Heart right ventricle (tissue), 16 donors: ENCODE results near the gene NDUFA8. TPM values are rescaled to one million over a fixed set of nuclear protein-coding genes. Genes with fewer than 3 reads are reported as not detected.

ENCODE experiments used
- ATAC-seq, 8 donors: fragments of 200-7000 bp; cut with Tn5 transposase; one replicate each; pipeline ENCODE4 v1.9.1; 2020; ENCODE audit warnings: mild to moderate bottlenecking in 8 of 8, moderate library complexity in 8 of 8, moderate number of reproducible peaks in 1 of 8
- DNase-seq, 2 donors: peaks; one replicate each; pipeline ENCODE4 v3.0.0-alpha.2; 2020
- H3K27ac ChIP-seq, 10 donors: fragments of 200-600 bp; sonication (generic) in 2 of 10; one replicate each; pipeline versions ENCODE4 v1.5.0 to v1.8.0; 2020 to 2022; ENCODE audit warnings: mild to moderate bottlenecking in 3 of 10
- H3K27me3 ChIP-seq, 7 donors: fragments of 200-600 bp; one replicate each; pipeline ENCODE4 v1.8.0; 2021 to 2022; ENCODE audit warnings: mild to moderate bottlenecking in 2 of 7
- H3K36me3 ChIP-seq, 9 donors: fragments of 200-600 bp; sonication (generic) in 1 of 9; one replicate each; pipeline versions ENCODE4 v1.5.0 to v1.8.0; 2020 to 2022; ENCODE audit warnings: mild to moderate bottlenecking in 2 of 9
- H3K4me1 ChIP-seq, 9 donors: fragments of 200-600 bp; sonication (generic) in 1 of 9; one replicate each; pipeline versions ENCODE4 v1.5.0 to v1.8.0; 2020 to 2022; ENCODE audit warnings: mild to moderate bottlenecking in 4 of 9
- H3K4me3 ChIP-seq, 10 donors: fragments of 200-600 bp; sonication (generic) in 2 of 10; one replicate each; pipeline versions ENCODE4 v1.5.0 to v1.8.0; 2020 to 2022; ENCODE audit warnings: mild to moderate bottlenecking in 7 of 10, moderate library complexity in 2 of 10
- H3K9me3 ChIP-seq, 11 donors: fragments of 200-600 bp in 10 of 11; sonication (generic) in 2 of 11; one replicate each; pipeline versions ENCODE4 v1.5.0 to v1.8.0; 2013 to 2022; ENCODE audit warnings: mild to moderate bottlenecking in 2 of 11, control low read depth in 1 of 11, moderate library complexity in 1 of 11
- CTCF ChIP-seq, 9 donors: fragments of 200-600 bp; sonication (generic) in 2 of 9; IDR thresholded peaks; one replicate each; pipeline versions ENCODE4 v1.5.0 to v1.8.0; 2021 to 2022; ENCODE audit warnings: antibody characterized with exemption in 9 of 9, mild to moderate bottlenecking in 5 of 9, moderate library complexity in 1 of 9
- WGBS, 2 donors: extraction: QIAGEN DNeasy Blood & Tissue Kit; methylation state at CpG; one replicate each; pipeline ENCODE4 v1.1.7; 2013; ENCODE audit warnings: inconsistent platforms in 1 of 2; 5-methylcytosine and 5-hydroxymethylcytosine counted together
- intact Hi-C, 10 donors: fragments of 100-400 bp; cut with DNase I; formaldehyde crosslinking; loops; one replicate each; pipeline versions ENCODE4 v1.11.1 to v1.14.2; 2022
- polyA plus RNA-seq, 2 donors: library from polyadenylated mRNA; stranded (reverse); fragments of 200-250 nt; gene quantifications; one replicate each; pipeline ENCODE4 v1.2.3, GENCODE V29; 2013
- total RNA-seq, 10 donors: library from RNA; stranded (reverse); fragmentation: NEBNext Ultra II Directional in 3 of 10; extraction: Animal tissue kit (Norgen Biotek cat#: 25700) in 3 of 10; gene quantifications; one replicate each; pipeline versions ENCODE4 v1.2.1 to v1.2.4, GENCODE V29; 2021 to 2023
- donor health status: Arrhythmogenic right ventricular cardiomyopathy.
- donor health status: ischemic (EF 13 %, LVEDD 7.1; RV severe dilation, severe dysfunction).
- donor health status: healthy with polysubstance abuse.
- donor health status: DM: no; HTN: yes; CAD: no.
- donor health status: DM: no; HTN: no; CAD: no.
- donor health status: ischemic (EF 25% LVEDD 6.9; RV normal size, moderate dysfunction).
- donor health status: ischemic (EF 25% LVEDD 5.7; RV mildly dilated, moderate dysfunction).
- donor health status: healthy.
- donor health status: DM: yes; HTN: yes; CAD: no.
- donor health status: Ischemic cardiomyopathy.
- donor health status: ischemic (EF 35%, LVEDD 5.7; RV mildly dilated, moderate dysfunction).
- donor health status: nonischemic (EF 11% LVEDD 7.7; RV severe dilation, severe dysfunction).
- donor health status: DM: yes; HTN: yes; CAD: no.
- donor health status: PGD.
- donor health status: ischemic (EF 29% LVEDD 5.4; RV normal size, mild dysfunction).
- donor health status: nonischemic (EF 23%, LVEDD 6.1; RV moderate dilation, normal function).

The NDUFA8 gene
- total and polyA plus RNA-seq, 12 donors = 222 to 739 (median 313) TPM

- H3K27me3 ChIP-seq = no peaks in the 10 kb centered on the region
- H3K27ac ChIP-seq = no peak overlapping the region
- no peaks in the 10 kb centered on the region for H3K9me3 ChIP-seq
- H3K36me3 ChIP-seq = no peaks in the 10 kb centered on the region
- H3K4me3 ChIP-seq = no peak overlapping the region
- peaks cover 0 to 10% (median 0%) of the 10 kb centered on the region in 9 donors for H3K4me1 ChIP-seq
- intact Hi-C loops = no loop called here
- TF ChIP-seq CTCF (IDR thresholded peaks at IDR 0.05) = no peak
- DNase-seq (no peak), ATAC-seq (no peak)
- 87 to 90% methylated on average over 6 of the region's 6 CpGs for WGBS, 2 donors
Observed at GRCh38 chr9:122112238-122112637, 47.3 kb downstream of the NDUFA8 start.

- Histone ChIP-seq H3K27me3 (no peaks in the 10 kb centered on the region), H3K27ac (no peak overlapping the region), H3K9me3 (no peaks in the 10 kb centered on the region), H3K36me3 (no peaks in the 10 kb centered on the region), H3K4me1 (peaks cover 0 to 17% (median 0%) of the 10 kb centered on the region in 9 donors), H3K4me3 (no peak overlapping the region)
- no peak for ATAC-seq
- intact Hi-C loops = no loop called here
- DNase-seq = no peak
- TF ChIP-seq CTCF (IDR thresholded peaks at IDR 0.05) = no peak
- WGBS, 2 donors = 88 to 89% methylated on average over 9 of the region's 9 CpGs
Observed at GRCh38 chr9:122111413-122112085, 48.0 kb downstream of the NDUFA8 start.

- peaks cover 0 to 20% (median 0%) of the 10 kb centered on the region in 9 donors for H3K4me1 ChIP-seq
- no peak for DNase-seq
- 88% methylated on average over 7 of the region's 7 CpGs for WGBS, 2 donors
- H3K27ac ChIP-seq = no peak overlapping the region
- no peak for ATAC-seq
- no peak overlapping the region for H3K4me3 ChIP-seq
- H3K27me3 ChIP-seq = no peaks in the 10 kb centered on the region
- H3K9me3 ChIP-seq = no peaks in the 10 kb centered on the region
- no peak for TF ChIP-seq CTCF (IDR thresholded peaks at IDR 0.05)
- H3K36me3 ChIP-seq = no peaks in the 10 kb centered on the region
- intact Hi-C loops = no loop called here
Observed at GRCh38 chr9:122110100-122110833, 49.3 kb downstream of the NDUFA8 start.

GRCh38 chr9:122109035-122109813, 50.4 kb downstream of the NDUFA8 start:
- intact Hi-C loops = loop anchor here in 1 of 10 donors (5.0 kb wide), 1 partner anchor 698 kb away; no protein-coding TSS in a partner anchor
- H3K36me3 ChIP-seq = no peaks in the 10 kb centered on the region
- no peak overlapping the region for H3K27ac ChIP-seq
- peaks cover 0 to 20% (median 0%) of the 10 kb centered on the region in 9 donors for H3K4me1 ChIP-seq
- no peak overlapping the region for H3K4me3 ChIP-seq
- DNase-seq (no peak), ATAC-seq (no peak)
- TF ChIP-seq CTCF (IDR thresholded peaks at IDR 0.05) = no peak
- peaks cover 0 to 7% (median under 1%) of the 10 kb centered on the region in 11 donors for H3K9me3 ChIP-seq
- 88 to 95% methylated on average over 3 of the region's 3 CpGs for WGBS, 2 donors
- H3K27me3 ChIP-seq = no peaks in the 10 kb centered on the region
